Stimulated activated CD8-positive, alpha-beta memory T cell treated with anti-CD3 and anti-CD28 coated beads, Interleukin-4, amount 100 ng/mL, for 48 hours (primary cell): ENCODE results near the gene TTLL6.
"Not testable (repeated sequence)": the region's sequence is repeated elsewhere in the genome, so short reads cannot be mapped to it uniquely, and the experiment has no call there.

Source experiments
- DNase-seq: peaks from one replicate; pipeline ENCODE4 v3.0.0-alpha.2; 2020

The TTLL6 gene

DNA sequence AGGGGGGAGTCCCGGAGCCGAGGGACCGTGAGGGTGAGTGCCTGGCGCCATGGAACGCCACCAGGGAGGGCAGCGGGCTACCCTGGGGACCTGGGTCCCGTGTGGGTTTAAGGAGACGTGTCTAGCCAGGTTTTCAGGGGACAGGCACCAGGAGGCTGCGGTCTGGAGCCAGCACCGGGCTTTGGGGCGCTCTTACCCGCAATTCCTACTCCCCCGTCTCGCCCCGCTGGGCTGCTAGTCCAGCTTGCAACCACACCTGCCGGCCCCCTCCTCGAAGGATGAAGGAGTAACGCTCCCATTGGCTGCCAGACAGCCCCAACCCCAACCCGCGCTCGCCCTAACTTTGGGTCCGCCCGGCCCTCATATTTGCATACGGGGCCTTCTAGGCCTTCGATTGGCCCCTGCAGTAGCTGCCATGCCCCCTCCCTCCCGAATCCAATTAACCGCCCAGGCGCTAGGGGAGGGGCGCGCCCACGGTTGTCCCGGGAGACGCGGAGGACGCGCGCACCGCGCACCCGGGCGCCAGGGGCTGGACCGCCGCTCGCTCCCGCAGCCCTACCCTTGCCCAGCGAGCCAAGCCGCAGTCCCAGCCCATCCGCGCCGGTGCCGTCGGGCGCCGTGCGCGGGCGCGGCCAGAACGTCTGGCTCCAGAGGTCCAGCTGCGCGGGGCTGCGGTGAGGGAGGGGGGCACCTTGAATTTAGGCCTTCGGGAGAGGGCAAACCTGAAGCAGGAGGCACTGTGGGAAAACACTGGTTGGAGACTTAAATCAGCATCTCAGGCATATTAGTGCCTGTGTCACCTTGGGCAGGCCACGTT is at the start of gene TTLL6:
TSS of gene TTLL6 (minus strand) at position 456 of the 817 bp plus-strand sequence. CDS start at position 299, 157 bp downstream.
- peak; percentile 73 for DNase-seq

DNA sequence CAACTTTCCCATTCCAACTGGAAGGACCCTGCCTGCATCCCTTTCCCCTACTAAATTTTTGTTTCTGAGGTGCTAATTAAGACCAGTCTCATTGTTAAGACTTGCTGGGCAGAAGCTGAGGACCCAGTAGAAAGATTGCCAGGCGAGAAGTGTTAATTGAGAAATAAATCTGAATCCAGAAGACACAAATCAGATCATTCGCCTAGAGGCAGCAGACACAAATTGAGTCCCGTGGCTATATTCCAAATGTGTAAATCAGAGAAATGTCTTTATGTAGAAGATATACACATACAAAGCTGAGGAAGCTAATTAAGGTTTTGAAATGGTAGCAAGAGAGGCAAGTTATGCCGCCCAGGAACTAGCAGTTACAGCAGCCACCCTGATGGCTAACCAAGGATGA is 43.4 kb upstream of the TTLL6 start:
- no peak for DNase-seq

DNA sequence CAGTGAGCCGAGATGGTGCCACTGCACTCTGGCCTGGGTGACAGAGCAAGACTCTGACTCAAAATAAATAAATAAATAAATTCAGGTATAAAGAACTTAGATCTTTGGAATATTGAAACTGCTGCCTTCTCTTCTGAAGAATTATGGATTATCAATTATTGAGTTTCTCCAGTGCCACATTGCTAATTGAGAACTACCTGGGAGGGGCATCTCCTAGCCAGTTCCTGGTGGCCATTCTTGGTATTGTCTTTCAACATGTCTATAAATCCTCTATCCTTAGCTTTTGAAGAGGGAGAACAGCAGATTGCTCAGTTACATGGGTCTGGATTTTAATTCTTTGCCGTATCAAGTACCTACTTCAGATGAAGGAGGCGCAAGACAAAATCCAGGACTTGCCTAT is 43.0 kb upstream of the TTLL6 start:
- DNase-seq: no peak

DNA sequence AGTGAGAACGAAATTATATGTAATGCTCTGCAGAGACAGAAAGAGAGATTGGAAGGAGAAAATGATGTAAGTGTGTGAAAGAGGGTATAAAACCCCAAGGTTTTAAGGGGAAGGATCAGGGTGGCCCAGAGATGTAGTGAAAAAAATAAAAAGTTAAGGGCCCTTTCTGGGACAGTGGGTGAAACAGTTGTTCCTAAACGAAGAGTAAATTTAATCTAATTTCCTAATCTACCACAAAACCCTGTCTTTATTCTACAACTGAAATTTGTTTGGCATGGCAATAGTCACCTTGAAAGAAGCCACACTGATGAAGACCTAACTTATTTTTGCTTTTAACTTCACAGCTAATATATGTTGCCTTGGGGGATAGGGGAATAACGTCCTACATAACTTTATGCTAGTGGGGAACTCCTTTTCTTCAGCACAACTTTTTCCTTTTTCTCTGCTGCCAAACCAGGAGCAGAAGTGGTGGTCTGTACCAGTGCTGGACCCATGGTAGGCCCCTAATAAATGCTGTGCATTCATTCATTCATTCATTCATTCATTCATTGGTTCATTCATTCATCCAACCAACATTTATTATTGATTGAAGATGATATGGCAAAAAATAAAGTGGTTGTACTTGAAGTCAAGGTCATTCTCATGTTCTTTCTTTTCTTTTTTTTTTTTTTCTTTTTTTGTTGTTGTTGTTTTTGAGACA is 39.2 kb upstream of the TTLL6 start:
- no peak for DNase-seq

DNA sequence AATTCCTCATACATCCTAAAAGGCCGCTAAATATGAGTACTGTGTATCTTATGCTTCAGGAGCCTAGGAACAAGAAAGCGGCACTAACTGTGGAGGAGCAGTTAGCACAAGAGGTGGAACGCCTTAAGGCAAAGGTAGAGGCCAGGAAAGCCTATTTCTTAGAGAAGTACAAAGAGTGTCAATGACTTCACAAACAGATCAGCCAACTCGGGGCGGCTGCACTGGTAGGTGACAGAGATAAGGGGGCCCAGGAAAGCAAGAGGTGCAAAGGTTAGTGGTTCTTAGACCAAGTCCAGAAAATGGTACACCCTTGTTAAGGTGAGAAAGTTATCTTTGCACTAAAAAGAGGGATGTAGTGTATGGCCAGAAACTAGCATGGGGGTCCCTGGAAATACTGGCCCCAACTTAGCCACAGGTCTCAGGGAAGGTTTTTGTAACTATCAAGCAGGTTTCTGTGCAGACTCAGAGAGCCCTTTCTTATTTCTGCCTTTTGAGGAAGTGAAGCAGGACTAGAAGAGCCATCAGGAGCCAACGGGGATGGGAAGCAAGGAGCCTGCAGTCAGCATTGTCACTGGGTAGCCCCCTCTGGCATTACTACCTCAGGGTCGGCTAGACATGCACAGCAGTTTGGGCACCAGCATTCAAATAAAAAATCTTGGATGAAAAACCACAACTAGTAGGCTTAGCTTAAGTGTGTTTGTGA is 37.9 kb upstream of the TTLL6 start:
- DNase-seq: no peak

DNA sequence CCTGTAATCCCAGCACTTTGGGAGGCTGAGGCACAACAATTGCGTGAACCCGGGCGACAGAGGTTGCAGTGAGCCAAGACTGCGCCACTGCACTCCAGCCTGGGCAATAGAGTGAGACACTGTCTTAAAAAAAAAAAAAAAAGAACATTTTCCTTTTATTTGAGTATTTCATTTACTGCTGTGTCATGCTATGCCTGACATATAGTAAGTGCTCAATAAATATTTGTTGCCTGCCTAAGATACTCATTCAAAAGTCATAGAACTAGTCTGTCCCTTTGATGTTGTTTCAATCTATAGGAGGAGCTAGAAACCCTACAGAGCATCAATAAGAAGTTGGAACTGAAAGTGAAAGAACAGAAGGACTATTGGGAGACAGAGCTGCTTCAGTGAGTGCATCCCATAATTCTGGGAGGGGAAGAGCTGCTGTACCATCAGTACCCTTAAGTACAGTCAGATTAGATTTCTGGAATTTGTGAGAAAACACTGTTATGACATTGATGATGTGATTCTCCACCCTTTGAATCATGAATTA is 33.8 kb upstream of the TTLL6 start:
- DNase-seq: no peak

DNA sequence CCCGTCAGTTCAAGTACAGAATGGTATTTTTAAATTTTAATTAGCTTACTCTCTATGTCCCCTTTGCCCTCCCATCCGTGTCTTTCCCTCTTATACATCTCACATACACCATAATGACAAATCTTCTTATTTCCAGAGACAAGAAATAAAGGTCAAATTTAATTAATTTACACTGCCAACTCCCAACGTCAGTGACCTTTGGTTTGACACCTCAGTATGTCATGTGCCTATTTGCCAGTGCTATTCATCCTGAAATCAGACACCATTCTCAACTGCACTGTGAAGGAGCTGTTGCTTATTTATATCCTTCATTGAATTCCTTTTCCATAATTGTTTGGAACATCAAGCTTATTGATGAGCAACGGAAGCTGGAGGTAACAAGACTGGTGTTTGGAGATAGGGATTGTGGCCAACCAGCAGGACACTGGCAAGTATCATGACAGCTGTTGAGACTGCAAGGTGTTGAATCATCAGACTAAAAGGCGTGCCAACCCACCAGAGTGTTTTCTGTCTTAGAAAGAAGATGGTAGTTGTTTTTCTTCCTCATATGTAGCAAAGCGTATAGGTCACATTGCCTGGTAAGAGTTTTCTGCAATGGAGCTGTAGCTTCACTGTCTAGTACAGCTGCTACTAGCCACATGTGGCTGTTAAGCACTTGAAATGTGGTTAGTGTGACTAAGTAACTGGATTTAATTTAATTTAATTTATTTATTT is 26.3 kb upstream of the TTLL6 start:
- DNase-seq: no peak

DNA sequence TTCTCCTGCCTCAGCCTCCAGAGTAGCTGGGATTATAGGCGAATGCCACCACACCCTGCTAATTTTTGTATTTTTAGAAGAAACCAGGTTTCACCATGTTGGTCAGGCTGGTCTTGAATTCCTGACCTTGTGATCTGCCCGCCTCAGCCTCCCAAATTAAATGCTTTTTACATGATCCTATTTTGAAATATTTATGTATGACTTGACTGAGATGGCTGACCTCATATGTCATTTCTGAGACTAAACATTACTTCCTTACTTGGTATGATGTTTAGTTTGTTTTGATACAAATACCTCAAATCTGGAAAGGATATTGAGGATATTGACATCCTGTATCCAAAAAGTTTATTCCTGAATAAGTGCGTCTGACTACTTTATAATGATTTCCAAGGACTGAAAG is 25.7 kb upstream of the TTLL6 start:
- DNase-seq: no peak

DNA sequence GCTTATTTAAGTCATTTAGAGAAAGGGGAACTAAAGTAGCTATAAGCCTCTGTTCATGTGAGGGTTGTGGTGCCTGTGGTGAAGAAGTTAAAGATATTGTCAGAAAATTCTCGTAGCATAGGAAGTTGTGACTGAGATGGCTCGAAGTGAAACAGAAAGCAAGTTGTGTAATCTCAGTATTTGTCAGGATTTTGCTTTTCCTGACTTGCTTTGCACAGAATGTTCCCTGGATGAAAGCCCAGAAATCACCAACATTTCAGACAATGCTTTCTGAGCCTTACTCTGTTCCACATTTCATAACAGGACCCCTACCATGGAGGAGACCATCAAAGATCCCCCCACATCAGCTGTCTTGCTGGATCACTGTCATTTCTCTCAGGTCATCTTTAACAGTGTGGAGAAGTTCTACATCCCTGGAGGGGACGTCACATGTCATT is 24.4 kb upstream of the TTLL6 start:
- DNase-seq: no peak

DNA sequence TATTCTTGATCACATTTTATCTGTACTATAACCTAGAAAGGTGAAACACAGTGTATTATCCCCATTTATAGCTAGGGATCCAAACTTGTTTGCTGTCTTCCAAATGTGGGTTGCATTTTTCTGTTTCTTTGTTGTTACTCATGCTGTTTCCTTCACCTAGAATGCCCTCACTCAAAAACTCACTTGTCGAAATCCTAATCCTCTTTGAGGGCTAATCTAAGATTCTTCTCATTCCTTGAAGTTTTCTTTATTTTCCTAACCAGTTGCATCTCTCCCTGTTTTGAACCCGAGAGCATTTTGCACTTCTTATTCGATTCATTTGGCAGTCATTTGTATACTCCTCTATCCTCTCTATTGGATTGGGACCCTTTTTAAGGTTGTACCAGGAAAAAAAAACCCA is 23.4 kb upstream of the TTLL6 start:
- no peak for DNase-seq

DNA sequence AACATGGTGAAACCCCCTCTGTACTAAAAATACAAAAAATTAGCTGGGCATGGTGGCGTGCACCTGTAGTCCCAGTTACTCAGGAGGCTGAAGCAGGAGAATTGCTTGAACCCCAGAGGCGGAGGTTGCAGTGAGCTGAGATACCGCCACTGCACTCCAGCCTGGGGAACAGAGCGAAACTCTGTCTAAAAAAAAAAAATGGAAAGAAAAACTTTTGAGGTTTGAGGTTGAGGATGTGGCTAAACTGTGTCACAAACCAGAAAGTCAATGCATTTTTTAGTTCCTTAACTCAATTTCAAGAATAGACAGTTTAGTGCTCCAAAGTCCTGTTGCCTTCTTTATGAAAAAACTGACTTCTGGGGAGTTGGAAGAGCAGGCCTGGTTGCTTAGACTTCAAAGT is 20.4 kb upstream of the TTLL6 start:
- not testable (repeated sequence) for DNase-seq

DNA sequence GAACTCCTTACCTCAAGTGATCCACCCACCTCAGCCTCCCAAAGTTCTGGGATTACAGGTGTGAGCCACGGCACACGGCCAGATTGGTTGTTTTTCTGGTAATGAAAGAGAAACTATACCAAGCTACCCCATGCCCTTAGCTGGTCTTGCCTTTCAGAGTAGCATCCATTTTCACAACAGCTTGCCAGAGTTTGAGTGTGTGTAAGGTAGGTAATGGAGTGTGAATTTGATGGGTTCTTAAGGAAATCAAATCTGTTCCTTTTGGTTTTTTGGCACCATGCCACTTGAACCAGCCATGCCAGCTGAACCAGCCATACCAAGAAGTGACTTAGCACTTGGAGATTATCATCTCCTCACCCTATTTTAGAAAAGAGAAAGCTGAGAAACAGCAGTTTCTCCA is 18.9 kb upstream of the TTLL6 start:
- DNase-seq: no peak

DNA sequence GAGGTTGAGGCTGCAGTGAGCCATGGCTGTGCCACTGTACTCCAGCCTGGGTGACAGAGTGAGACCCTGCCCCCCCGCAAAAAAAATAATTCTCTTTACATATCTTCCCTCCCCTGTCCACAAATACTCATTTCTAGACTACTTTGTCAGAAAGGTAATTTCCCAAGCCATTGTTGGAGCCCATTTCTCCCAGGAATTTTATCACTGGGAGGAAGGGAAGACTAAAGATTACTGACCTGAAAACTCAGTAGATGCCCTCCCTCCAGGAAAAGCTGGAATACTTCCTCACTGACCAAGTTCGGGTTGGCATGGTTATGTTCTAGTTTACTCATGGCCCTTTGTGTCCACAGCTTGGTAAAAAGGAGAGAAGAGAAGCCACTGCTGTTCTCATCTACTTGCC is 17.9 kb upstream of the TTLL6 start:
- no peak for DNase-seq

DNA sequence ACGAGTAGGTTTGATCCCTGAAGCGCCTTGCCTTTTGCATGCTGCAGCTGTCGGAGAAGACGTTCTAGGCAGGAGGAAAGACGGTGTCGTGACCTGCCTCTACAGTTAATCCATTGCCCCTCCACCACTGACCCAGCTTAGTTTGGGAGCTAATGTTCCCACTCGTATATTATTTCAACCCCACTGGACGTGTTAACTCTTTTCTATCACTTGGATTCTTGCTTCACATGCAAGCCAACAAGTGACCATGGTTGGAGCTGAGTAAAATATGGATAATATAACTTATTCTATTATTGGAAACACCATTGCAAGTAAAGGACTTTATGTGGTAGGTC is 14.5 kb upstream of the TTLL6 start:
- DNase-seq: no peak

DNA sequence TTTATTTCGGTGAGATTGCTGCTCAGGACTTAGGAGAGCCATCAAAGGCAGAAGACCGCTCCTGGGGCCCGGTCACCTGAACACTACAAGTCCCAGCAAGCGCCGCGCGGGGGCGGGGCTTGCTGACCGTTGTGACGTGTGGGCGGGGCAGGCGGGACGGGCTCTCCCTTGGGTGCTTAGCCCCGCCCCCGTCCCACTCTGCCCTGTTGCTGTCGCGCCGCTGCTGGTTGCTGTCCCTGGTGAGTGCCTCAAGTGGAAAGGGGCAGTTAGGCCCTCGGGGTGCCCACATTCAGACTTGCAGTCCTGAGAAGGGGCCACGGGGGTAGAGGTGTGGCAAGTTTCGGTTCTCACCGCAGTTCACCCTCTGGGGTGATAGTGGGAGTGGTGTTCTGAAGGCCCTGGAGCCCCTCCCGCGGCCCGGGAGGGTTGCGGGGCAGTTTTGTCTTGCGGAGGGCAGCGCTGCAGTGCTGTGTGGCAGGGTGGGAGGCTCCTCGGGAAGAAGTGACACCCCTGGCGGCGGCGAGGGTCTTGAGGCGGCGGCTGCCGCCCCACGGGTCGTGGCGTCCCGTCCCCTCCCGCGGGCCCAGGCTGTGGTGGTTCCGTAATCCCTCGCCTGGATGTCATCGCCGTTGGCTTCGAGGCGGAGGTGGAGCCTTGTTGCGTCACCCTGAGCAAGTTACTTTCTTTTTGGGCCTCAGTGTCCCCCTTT is 14.0 kb upstream of the TTLL6 start, which contains the start of gene CALCOCO2:
TSS of gene CALCOCO2 (plus strand) at position 196 of the 709 bp plus-strand sequence. CDS start 10,673 bp downstream, outside the sequence.
- peak; percentile 94 for DNase-seq

DNA sequence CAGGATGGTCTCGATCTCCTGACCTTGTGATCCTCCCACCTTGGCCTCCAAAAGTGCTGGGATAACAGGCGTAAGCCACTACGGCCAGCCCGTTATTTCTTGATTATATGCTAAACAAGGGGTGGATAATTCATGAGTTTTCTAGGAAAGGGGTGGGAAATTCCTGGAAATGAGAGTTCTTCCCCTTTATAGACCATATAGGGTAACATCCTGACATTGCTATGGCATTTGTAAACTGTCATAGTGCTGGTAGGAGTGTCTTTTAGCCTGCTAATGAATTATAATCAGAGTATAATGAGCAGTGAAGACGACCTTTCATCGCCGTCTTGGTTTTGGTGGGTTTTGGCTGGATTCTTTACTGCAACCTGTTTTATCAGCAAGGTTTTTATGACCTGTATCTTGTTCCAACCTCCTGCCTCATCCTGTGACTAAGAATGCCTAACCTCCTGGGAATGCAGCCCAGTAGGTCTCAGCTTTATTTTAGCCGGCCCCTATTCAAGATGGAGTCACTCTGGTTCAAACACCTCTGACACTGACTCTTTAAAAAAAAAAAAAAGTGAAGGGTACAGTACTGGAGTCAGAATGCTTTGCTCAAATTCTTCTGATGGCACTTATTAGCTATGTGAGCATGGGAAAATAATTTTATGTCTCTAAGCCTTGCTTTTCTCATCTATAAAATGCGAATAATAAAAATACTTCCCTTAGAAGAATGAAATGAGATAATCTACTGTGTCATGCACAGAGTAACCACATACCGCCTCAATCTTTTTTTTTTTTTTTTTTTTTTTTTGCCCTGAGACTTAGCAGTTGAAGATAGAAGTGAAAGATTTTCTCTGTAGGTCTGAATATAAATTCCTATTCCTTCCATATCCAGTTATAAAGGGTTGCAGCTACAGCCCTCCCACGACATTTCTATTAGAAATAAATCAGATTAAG is 8.7 kb upstream of the TTLL6 start:
- no peak for DNase-seq

DNA sequence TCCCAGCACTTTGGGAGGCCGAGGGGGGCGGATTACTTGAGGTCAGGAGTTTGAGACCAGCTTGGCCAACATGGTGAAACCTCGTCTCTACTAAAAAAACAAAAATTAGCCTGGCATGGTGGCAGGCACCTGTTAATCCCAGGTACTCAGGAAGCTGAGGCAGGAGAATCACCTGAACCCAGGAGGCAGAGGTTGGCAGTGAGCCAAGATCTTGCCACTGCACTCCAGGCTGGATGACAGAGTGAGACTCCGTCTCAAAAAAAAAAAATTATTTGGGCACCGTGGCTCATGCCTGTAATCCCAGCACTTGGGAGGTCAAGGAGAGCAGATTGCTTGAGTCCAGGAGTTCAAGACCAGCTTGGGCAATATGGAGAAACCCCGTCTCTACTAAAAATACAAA is 3.9 kb upstream of the TTLL6 start:
- not testable (repeated sequence) for DNase-seq

DNA sequence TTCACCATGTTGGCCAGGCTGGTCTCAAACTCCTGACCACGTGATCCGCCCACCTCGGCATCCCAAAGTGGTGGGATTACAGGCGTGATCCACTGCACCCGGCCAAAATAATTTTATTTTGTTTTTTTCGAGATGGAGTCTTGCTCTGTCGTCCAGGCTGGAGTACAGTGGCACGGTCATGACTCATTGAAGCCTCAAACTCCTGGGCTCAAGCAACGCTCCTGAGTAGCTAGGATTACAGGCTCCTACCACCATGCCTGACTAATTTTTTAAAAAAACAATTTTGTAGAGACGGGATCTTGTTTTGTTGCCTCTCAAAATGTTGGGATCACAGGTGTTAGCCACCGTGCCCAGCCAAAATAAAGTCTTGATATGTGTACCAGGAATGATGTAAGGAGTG is 2.4 kb upstream of the TTLL6 start:
- no peak for DNase-seq

DNA sequence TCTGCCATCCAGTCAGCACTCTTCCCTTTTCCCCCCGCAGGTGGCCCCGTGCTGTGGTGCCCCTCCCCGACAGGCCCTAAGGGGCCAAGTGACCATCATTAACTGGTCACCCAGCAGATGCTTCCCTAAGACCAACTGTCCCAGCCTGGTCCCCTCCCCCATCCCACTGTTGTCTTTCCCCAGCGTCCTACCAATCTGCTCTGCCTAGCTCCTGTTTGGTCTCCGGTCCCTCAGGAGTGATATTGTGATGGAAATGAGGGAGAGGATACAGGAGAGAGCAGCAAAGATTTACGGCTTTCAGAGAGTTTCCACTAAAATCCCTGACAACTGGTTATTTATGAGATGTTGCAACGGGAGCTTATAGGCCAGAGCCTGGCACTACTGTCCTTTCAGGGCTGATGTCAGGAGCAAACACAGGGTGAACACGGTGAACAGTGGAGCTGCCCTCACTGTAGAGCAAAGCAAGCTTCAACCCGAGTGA is 1.4 kb upstream of the TTLL6 start:
- no peak for DNase-seq

DNA sequence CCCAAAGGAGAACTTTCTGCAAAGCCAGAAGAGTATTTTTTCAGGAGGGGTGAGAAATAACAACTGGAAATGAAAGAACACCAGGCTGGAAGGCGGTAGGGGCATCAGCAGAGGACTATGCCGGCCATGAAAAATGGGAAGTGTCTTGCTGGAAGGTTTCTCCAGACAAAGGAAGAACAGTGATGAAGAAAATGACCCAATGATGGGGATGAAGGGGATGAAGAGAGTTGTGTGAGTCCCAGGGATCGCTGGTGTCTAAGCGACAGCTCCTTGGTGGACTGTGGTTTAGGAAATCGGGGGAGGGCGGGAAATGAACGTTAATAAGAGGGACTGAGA is 623 bp downstream of the TTLL6 start:
- DNase-seq: no peak

DNA sequence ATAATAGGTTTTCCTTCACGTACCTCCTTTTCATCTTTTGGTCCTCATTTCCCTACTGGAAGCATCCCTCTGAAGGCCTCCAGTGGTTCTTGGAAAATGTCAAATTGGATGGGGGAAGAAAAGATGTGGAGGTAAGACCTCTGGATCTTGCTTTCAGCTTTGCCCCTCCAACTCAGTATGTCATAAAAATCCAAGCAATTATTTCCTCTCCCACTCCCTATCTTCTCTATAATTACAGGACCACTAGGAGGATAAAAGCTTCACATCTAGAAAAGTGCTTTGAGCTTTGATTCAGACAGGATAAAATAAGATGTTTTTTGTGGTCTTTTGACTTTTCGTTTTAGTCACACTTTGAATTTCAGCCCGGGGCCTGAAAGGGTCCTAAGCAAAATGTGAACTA is 1.7 kb downstream of the TTLL6 start:
- DNase-seq: no peak
